ENCODE results near the gene DENND5B.
"Not testable (repeated sequence)": the region's sequence is repeated elsewhere in the genome, so short reads cannot be mapped to it uniquely, and the experiment has no call there.

DENND5B gene

GRCh38 chr12:31465002-31465401 lies 125.9 kb downstream of the DENND5B start:
- DNase-seq = no peak

DNA sequence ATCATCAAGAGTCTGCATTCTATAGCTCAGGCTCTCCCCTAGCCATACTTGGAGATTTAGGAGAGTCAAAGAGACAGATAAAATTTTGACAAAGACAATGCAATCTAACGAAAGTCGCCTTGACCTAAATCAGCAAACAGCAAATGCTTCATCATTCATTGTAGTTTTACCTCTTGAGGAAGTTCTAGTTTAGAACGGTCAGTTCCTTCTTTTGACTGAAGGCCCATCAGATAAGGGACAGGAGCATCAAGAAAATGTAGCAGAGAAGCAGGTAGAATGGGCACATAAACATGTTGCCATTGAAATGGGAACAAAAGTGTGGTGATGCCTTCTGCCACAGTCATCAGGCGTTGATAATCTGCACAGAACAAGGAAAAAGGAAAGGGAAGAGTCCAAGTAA lies 130.9 kb downstream of the DENND5B start:
- no peak for DNase-seq

DNA sequence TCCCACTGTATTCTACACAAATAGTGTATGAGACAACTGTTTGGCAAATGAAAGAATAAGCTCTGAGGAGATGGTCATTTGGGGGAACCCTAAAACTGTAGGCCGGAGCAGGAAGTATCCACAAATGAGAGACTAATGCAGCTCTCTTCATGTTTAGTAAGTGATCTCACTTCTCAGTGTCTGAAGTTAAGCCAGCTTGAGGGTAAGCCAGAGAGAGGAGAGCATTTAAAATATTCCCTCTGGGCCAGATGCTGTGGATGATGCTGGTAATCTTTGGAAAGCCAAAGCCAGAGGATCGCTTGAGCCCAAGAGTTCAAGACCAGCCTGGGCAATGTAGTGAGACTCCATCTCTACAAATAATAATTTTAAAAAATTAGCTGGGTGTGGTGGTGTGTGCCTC lies 134.4 kb downstream of the DENND5B start:
- no peak for DNase-seq

DNA sequence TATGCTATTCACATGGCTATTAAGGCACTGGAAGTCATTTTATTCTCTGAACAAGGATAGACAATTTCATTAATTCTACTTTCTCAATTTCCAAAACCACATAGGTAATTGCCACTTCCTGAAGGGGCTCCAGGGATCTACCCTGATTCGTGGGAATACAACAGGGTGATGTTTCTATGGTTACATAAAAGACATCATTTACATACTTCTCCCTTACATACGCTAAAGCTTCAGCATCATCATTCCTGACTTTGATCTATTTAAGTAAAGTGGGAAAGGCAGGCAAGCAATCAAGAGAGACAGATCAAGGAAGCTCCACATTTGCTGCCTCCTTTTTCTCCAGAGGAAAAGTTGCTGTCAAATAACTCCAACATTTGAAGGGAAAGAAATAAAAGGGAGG lies 146.2 kb downstream of the DENND5B start:
- no peak for DNase-seq

GRCh38 chr12:31440586-31440985 lies 150.3 kb downstream of the DENND5B start:
- no peak for DNase-seq

GRCh38 chr12:31440134-31440533 lies 150.8 kb downstream of the DENND5B start:
- no peak for DNase-seq

- no peak for DNase-seq
Observed at GRCh38 chr12:31431721-31432240, 159.2 kb downstream of the DENND5B start.

DNA sequence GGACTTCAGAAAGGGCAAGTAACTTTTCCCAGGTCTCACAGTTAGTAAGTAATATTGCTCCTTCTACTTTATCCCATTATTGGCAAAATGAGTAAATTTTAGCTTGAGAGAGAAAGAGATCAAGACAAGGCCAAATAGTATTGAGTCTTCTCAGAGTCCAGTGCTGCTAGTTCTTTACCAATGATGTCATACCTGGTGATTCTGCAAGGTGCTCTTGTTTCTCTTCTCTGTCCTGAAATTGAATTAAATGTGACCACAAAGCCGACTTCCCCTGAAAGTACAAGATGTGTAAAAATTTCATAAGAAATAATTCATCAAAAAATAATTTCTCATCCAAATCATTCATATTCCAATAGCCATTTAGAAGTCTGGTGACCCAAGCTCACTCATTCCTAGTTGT lies 167.5 kb downstream of the DENND5B start:
- no peak for DNase-seq

- DNase-seq = no peak
Observed at GRCh38 chr12:31412292-31412801, 178.6 kb downstream of the DENND5B start.

DNA sequence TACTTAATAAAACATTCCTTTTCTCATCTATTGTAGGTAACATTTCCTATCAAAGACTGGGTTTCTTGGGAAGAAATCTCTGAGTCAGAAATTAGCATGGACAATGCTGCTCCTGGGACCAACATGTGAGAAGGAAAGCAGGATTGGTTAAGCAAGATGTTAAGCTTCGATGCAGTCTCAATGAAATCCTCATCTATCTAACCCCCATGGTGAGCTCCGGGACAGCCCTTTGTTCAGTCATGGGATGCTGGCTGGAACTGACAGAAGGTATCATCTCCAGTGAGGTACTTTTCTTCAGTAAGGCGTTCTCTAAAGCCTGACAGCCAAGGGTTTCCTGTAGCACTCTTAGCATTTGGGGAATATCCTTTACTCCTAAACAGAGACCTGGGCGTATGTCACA lies 182.2 kb downstream of the DENND5B start:
- no peak for DNase-seq

- no peak for DNase-seq
Observed at GRCh38 chr12:31407562-31407961, 183.4 kb downstream of the DENND5B start.

GRCh38 chr12:31406345-31406744 lies 184.6 kb downstream of the DENND5B start:
- DNase-seq = no peak

DNA sequence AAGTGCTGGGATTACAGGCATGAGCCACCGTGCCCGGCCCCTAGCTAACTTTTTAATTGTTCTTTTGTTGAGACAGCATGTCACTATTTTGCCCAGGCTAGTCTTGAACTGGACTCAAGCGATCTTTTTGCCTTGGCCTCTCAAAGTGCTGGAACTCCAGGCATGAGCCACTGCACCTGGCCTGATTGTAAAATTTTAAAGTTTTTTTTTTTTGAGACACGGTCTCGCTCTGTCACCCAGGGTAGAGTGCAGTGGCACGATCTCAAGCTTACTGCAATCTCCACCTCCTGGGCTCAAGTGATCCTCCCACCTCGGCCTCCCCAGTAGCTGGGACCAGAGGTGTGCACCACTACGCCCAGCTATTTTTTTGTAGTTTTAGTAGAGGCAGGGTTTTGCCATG lies 185.9 kb downstream of the DENND5B start:
- no peak for DNase-seq

- peak in 11 of 14 donors; percentile 5 to 74 (median 16) for DNase-seq
Observed at GRCh38 chr12:31403099-31403607, 187.8 kb downstream of the DENND5B start.

DNA sequence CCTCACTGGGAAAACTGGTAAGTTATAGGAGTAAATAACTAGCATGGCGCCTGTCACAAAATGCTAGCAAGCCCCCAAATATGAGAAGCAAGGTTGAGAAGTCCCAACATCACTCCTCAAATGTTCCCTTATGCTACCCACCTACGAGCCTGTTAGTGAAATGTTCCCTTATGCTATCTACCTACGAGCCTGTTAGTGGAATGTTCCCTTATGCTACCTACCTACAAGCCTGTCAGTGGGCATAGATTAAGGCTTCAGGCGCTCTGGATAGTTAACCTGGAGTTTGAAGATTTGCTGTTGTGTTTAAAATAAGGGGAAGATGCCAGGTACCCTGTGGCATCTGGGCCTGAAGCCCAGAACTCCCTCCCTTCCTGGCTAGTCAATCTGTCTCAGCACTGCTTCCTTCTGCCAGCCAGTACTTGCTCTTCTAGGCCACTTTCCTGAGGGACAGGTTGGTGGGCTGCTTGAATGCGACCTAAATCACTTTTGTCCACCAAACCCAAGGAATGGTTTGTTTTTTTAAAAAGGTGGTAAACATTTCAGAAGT lies 197.9 kb downstream of the DENND5B start:
- peak in 2 of 14 donors; percentile 8 to 96 for DNase-seq

DNA sequence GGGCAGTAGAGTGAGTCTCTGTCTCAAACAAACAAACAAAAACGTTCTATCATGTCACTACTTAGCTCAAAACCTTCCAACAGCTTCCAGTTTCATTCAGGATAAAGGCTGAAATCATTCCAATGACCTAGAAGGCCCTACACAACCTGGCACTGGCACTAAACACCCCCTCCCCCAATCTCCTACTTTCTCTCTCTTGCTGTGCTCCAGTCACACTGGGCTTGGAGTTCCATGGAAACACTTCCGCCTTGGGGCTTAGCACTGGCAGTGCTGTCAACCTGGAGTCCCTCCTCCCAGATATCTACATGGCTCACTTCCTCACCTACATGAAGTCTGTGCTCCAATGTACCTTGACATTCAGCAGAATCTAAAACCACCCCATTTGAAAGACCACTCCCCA lies 199.9 kb downstream of the DENND5B start:
- DNase-seq = peak in 1 of 14 donors; percentile 14

DNA sequence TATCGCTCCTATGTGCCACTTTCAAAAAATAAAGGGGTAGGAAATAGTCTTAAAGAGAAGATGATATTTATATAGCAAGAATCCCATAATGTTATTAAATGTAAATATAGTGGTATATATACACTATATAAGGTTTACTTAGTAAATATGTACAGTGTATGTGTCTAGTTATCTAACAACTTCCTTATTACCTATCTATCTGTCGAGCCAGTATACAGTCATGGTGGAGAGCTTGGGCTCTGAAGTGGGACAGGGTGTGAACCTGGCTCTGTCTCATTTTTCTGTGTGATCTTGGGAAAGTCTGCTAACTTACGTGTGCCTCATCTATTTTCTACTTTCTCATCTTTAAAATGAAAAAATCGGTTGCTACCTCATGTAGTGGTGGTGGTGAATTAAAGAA lies 202.2 kb downstream of the DENND5B start:
- DNase-seq = no peak

DNA sequence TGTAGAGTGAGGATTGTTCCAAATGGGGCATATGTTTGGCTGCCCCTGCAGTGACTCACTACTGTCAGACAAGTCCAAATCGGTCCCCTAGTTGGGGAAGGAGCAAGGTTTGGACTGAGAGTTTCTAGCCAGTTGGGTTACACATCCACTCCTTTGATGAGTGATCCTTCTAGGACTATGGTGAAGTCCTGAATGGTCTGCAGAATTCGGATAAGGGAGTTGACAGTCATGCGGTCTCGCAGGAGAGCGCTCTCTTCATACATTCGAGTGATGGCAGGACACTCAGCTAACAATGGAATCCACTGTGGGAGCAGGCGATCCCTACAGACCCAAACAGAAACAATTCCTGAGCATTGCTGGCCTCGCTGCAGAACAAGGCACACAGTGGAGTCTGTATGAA lies 203.5 kb downstream of the DENND5B start:
- peak in 1 of 14 donors; percentile 73 for DNase-seq

- DNase-seq = no peak
Observed at GRCh38 chr12:31387011-31387410, 203.9 kb downstream of the DENND5B start.

GRCh38 chr12:31386364-31386777 lies 204.6 kb downstream of the DENND5B start:
- no peak for DNase-seq

DNA sequence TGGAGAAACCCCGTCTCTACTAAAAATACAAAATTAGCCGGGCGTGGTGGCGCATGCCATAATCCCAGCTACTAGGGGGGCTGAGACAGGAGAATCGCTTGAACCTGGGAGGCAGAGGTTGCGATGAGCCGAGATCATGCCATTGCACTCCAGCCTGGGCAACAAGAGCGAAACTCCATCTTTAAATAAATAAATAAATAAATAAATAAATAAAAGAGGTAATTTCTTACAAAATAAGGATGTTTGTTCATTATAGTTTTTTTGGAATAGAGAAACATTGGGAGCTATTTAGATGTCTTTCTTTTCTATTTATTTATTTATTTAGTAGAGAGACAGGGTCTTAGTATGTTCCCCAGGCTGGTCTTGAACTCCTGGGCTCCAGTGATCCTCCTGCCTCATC lies 213.7 kb downstream of the DENND5B start:
- DNase-seq = not testable (repeated sequence)

GRCh38 chr12:31375422-31375821 lies 215.5 kb downstream of the DENND5B start:
- not testable (repeated sequence) for DNase-seq

DNA sequence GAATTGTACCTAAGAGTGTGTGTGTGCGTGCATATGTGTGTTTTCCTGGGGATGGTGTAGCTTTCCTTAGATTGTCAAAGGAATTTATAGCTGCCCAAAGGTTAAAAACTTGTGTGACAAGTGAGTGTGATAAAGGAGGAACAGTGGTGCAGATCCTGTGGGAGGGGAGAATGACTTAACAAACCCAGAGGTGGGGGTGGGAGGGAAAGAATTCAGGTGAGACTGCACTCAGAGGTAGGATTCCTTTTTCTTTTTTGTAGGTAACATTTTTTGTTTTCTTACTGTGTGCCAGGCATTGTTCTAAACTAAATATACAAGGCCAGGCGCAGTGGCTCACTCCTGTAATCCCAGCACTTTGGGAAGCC lies 219.7 kb downstream of the DENND5B start:
- no peak for DNase-seq

- no peak for DNase-seq
Observed at GRCh38 chr12:31370531-31371255, 220.2 kb downstream of the DENND5B start.

Data from C1 segment of cervical spinal cord (tissue), 14 donors.